NCI-H226 (cell line): ENCODE measurements around the gene CCDC15.
"Not testable (repeated sequence)": the region's sequence is repeated elsewhere in the genome, so short reads cannot be mapped to it uniquely, and the experiment has no call there.

Experiments
- DNase-seq: peaks from one replicate; pipeline ENCODE4 v3.0.0-alpha.2; 2015

The CCDC15 gene

DNA sequence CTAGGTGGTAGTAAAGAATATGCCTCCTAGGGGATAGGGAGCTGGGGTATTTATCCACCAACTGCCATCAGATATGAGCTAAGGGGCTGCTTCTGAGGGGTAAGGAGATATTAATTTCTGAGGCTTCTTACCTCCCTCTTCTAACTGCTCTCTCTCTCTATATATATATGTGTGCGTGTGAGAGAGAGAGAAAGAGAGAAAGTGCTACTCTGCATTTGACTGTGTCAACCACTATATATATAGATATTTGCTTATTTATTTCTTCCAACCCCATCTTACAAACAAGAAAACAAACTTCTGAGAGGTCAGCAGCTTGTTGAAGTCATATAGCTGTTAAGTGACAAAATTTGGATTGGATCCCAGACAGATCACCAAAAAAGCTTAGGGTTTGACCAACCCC lies 12.3 kb upstream of the CCDC15 start:
- no peak for DNase-seq

GRCh38 chr11:124942466-124943253 lies 11.3 kb upstream of the CCDC15 start:
- DNase-seq: no peak

GRCh38 chr11:124943254-124943616 lies 10.8 kb upstream of the CCDC15 start:
- no peak for DNase-seq

GRCh38 chr11:124943741-124944140 lies 10.3 kb upstream of the CCDC15 start:
- DNase-seq: no peak

GRCh38 chr11:124944565-124944964 lies 9.4 kb upstream of the CCDC15 start:
- DNase-seq: no peak

DNA sequence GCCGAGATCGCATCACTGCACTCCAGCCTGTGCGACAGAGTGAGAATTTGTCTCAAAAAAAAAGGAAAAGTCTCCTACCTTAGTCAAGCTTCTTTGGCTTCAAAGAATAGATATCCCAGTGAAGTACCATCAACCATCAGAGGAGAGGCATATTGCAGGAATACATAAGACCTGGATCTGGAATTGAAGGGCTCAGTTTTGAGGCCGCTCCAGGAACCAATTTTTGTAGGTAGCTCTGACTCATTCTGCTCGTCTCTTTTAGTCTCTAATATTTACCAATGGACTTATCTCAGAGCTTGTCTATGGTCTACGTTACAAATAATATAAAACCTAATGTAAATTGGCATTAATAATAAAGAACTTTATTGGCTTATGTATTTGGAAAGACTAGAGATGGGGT lies 8.2 kb upstream of the CCDC15 start:
- no peak for DNase-seq

DNA sequence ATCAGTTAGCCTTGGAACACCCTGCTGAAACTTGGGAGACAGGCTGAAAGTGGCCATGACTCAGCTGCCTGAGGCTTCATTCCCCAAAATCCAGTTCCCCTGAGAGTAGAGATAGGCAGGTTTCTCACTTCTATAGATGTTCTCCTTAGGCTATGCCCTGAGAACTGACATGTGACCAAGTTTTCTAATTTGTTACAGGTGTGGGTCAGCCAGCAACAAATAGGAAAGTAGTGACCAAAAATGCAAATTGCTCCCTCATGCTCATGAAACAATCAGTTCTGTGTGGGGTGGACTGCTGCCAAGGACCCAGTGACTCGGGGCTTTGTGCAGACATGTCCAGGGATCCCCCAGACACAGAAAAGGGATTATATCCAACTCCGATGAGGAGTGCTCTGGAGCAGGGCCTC lies 7.3 kb upstream of the CCDC15 start:
- peak; percentile 49 for DNase-seq

DNA sequence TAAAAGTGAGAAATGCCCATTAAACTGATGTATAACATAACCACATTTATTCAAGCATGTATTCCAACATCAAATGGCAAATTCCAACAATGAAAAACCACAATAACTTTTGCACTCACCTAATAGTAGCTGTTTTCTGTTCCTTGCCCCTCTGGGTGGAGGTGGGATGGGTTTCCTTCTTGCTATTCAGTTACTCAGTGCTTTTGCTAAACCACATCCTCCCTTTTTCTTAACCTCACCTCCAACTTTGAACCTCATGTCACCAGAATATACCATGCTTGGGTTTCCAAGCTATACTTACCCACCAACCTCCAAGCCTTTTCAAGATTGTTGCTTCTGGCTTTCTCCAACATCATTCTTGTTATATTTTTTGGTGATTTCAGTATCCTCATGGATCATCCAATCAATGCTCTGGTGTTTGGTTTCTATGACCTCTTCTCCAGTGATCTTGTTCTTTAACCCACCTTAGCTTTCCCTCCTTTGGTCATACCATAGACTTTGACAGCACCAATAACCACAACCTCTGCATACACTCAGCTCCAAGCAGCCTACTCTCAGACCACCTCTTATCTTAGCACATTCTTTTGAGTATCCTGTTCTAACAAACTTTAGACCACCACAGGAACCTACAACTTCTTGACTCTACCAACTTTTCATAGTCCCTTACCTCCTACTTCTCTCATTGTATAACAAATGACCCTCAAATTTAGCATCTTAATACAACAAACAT lies 3.2 kb upstream of the CCDC15 start:
- DNase-seq: no peak

GRCh38 chr11:124951341-124951740 lies 2.7 kb upstream of the CCDC15 start:
- DNase-seq: no peak

GRCh38 chr11:124954590-124954955 lies 571 bp downstream of the CCDC15 start:
- DNase-seq: no peak

- no peak for DNase-seq
These were observed 1.0 kb downstream of the CCDC15 start for GRCh38 chr11:124955035-124955434.

DNA sequence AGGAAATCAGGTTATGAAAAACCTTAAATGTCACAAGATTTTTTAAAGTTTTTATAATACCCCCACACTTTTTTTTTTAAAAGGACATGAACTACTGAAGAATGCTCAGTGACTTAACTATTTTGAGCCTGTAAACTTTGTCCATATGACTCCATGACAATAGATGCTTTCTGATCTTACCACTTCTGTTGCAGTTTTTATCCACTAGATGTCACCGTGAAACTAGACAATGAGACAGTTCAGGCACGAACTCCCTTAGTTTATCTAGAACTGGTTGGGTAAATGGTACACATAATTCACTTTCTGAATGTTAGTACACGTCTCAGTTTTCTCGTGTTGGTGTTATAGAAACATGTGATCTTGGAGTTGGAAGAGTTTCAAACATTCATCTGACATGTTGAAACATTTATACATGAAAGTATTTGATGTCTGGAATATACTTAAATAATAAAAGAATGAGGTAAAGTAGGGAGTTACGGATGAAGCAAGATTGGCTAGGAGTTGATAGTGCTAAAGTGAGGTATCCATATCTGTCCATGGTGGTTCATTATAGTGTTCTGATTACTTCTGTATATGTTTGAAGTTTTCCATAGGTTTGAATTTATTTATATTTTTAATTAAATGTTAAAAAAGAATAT lies 8.1 kb downstream of the CCDC15 start:
- peak; percentile 27 for DNase-seq

DNA sequence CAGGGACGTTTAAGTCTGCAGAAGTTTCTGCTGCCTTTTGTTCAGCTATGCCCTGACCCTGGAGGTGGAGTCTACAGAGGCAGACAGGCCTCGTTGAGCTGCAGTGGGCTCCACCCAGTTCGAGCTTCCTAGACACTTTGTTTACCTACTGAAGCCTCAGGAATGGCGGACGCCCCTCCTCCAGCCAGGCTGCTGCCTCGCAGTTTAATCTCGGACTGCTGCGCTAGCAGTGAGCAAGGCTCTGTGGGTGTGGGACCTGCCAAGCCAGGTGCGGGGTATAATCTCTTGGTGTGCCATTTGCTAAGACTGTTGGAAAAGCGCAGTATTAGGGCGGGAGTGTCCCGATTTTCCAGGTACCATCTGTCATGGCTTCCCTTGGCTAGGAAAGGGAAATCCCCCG lies 14.2 kb downstream of the CCDC15 start:
- not testable (repeated sequence) for DNase-seq

DNA sequence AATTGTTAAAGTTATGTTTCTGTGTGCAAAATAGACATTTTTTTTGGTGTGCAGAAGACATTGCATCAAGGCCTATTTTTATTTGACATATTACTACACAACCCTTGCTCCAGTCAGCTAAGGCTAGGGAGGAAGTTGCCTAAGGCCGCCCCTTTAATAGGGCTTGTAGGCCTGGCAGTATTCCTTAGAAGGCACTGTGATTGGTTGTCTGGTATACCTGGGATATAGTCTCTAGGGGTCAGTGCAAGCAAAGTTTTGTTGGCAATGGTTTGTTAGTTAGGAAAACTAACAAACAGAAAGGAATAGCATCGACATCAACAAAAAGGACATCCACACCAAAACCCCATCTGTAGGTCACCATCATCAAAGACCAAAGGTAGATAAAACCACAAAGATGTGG lies 16.9 kb downstream of the CCDC15 start:
- peak; percentile 34 for DNase-seq

DNA sequence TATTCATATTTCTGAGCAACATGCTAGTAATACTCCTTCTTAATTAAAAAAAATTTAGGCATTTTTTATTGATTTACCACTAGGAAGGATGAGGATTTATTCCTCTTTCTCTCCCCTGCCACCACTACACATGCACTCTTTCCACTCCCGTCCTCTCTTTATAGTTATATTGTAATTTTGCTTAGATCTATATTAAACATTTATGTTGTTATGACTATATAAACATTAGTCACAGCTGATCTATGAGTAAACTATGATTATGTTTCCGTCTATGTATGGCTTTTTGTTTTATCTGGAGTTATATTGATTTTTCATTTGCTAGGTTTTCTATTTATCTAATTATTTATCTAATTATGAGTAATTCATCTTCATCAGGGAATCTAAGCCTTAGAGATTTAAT lies 17.8 kb downstream of the CCDC15 start:
- DNase-seq: no peak

DNA sequence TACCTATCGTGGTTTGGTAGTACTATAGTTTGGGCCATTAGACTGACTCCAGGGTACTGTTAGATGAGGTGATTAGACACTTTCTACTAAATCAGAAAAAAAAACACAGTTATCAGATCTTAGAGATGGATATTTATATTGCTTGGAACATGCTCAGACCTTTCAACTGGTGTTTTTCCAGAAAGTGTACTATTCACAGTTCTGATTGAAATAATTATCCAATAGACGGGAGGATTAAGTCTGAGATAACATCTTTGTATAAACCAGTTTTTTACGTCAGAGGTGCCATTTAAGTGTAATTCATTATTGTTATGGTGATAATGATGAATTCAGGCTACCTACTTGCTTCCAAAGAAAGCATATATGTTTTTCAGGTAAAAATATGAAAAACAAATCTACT lies 22.5 kb downstream of the CCDC15 start:
- no peak for DNase-seq

- DNase-seq: no peak
These were observed 23.0 kb downstream of the CCDC15 start for GRCh38 chr11:124977006-124977405.

DNA sequence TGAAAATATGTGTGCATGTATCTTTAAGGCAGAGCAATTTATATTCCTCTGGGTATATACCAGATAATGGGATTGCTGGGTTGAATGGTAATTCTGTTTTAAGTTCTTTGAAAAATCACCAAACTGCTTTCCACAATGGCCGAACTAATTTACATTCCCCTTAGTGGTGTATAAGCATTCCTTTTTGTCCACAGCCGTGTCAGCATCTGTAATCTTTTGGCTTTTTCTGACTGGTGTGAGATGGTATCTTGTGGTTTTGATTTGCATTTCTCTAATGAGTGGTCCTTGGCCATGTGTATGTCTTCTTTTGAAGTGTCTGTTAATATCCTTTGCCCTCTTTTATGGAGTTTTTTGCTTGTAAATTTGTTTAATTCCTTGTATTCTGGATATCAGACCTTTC lies 24.3 kb downstream of the CCDC15 start:
- no peak for DNase-seq

GRCh38 chr11:124982043-124982442 lies 28.0 kb downstream of the CCDC15 start:
- DNase-seq: no peak

DNA sequence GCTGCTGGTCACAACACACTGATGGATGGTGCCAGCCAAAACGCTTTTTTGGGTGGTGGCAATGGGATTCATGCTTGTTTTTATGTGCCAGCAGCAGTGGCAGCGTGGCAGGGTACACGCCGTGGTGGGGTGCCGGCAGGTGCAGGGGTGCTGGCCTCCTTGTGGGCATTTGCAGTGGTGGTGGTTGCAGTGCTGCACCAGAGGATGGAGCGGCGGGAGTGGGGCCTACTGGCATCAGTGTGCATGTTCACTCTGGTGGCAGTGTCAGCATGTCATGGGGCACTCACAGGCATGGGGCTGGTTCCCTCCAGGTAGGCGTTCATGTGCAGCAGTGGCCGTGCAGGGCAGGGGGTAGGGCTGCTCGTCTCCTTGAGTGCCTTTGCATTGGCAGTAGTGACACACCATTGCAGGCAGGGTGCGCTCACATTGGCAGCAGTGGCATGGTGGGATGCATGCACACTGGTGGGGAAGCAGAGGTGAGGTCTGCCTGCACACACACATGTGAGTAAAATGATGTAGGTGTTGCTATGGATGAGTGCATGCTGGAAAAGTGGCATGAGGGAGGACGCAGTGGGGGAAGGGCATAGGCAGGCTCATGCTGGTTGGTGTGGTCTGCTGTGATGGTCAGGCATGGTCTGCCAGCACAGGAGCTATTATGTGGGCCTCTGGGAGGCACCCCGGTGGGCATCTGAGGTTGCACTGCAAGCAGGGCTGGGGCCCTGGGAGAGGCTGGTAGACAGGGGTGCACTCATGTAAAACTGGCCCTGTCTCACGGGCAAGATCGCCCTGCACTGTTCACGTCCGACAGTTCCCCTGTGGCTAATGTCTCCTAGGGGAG lies 29.9 kb downstream of the CCDC15 start:
- DNase-seq: no peak

- DNase-seq: no peak
These were observed 30.5 kb downstream of the CCDC15 start for GRCh38 chr11:124984512-124984854.

- DNase-seq: no peak
These were observed 33.1 kb downstream of the CCDC15 start for GRCh38 chr11:124987096-124987495.

- DNase-seq: no peak
These were observed 34.1 kb downstream of the CCDC15 start for GRCh38 chr11:124988063-124988462.
